GM18870 (cell line): ENCODE measurements around the gene FAM234B.

ENCODE experiments used
- ATAC-seq: cut with Tn5 transposase; IDR thresholded peaks from one replicate; pipeline ENCODE4 v1.9.1; 2021; ENCODE audit warnings: moderate library complexity; ENCODE audit not compliant: unreplicated experiment

The FAM234B gene

GRCh38 chr12:13044002-13044905, at the start of gene FAM234B:
FAM234B (plus strand) TSS chr12:13044381; CDS start chr12:13044404, 23 bp downstream.
- ATAC-seq, result no peak

- no peak for ATAC-seq
Observed at GRCh38 chr12:12995088-12995487, 49.1 kb upstream of the FAM234B start.

- ATAC-seq, result no peak
Observed at GRCh38 chr12:12996209-12996608, 48.0 kb upstream of the FAM234B start.

GRCh38 chr12:12997156-12997555, 47.0 kb upstream of the FAM234B start:
- ATAC-seq, result no peak

GRCh38 chr12:12997734-12998133, 46.4 kb upstream of the FAM234B start:
- ATAC-seq, result no peak

- ATAC-seq, result no peak
Observed at GRCh38 chr12:12998248-12998647, 45.9 kb upstream of the FAM234B start.

- no peak for ATAC-seq
Observed at GRCh38 chr12:12999271-12999958, 44.8 kb upstream of the FAM234B start.

GRCh38 chr12:12999959-13000615, 44.1 kb upstream of the FAM234B start, which contains the start of gene HEBP1:
HEBP1 (minus strand) TSS chr12:13000265; CDS start chr12:13000114, 151 bp downstream.
- ATAC-seq, result no peak

GRCh38 chr12:13000616-13000924, 43.6 kb upstream of the FAM234B start:
- ATAC-seq, result no peak

GRCh38 chr12:13000925-13001774, 43.0 kb upstream of the FAM234B start:
- no peak for ATAC-seq

- no peak for ATAC-seq
Observed at GRCh38 chr12:13001775-13002040, 42.5 kb upstream of the FAM234B start.

GRCh38 chr12:13002301-13003097, 41.7 kb upstream of the FAM234B start:
- ATAC-seq, result no peak

- ATAC-seq, result no peak
Observed at GRCh38 chr12:13004361-13004760, 39.8 kb upstream of the FAM234B start.

GRCh38 chr12:13004986-13005385, 39.2 kb upstream of the FAM234B start:
- ATAC-seq, result no peak

- no peak for ATAC-seq
Observed at GRCh38 chr12:13005649-13006048, 38.5 kb upstream of the FAM234B start.

GRCh38 chr12:13007496-13008233, 36.5 kb upstream of the FAM234B start:
- no peak for ATAC-seq

- no peak for ATAC-seq
Observed at GRCh38 chr12:13008741-13009380, 35.3 kb upstream of the FAM234B start.

- no peak for ATAC-seq
Observed at GRCh38 chr12:13011098-13011497, 33.1 kb upstream of the FAM234B start.

GRCh38 chr12:13022851-13023271, 21.3 kb upstream of the FAM234B start:
- ATAC-seq, result no peak
